Measurements from ENCODE around the gene PHLDA1. TPM values are rescaled to one million over a fixed set of nuclear protein-coding genes. Genes with fewer than 3 reads are reported as not detected.

The PHLDA1 gene
- total and polyA plus RNA-seq, 10 of the 15 experiments (the other 5 are each of a cell fraction or from before 2014, with no cell fraction given), result 0.66 to 14.2 (median 1.3) TPM

DNA sequence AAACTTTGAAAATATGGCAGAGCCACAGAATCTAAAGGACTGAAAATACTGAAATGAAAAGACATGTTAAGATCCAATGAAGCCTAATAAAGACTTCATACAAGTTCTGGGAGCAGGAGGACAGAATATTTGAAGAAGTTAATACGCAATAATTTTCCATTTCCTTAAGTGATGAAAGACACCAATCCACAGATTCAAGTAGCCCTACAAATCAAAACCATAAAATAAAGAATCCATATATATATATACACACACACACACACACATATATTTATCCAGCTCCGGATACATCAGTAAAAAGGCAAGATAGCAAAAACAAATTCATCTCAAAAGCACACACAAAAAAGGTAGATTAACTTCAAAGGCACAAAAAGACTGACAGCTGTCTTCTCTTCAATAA lies 47.2 kb upstream of the PHLDA1 start:
- Histone ChIP-seq H4K20me1 (ENCODE audit: control insufficient read depth, insufficient read depth) (no peaks in the 10 kb centered on the region), H3K4me2 (ENCODE audit: control insufficient read depth, insufficient read depth) (peak overlapping the region; percentile 46), H3K79me2 (ENCODE audit: control insufficient read depth, insufficient read depth, low read length) (peaks cover 98% of the 10 kb centered on the region), H3K27me3 (replicated peaks in 1 of 2; ENCODE audit: control insufficient read depth in 2 of 2, insufficient read depth in 2 of 2, low read length in 1 of 2) (no peaks in the 10 kb centered on the region; a peak in 1 of 4 replicates), H3K4me3 (peak overlapping the region; percentile 43; the same call in 1 of the 2 replicates), H3K27ac (ENCODE audit: control insufficient read depth, insufficient read depth) (no peak overlapping the region), H2AFZ (ENCODE audit: control insufficient read depth, low read depth, low read length) (no peak overlapping the region), H3K9me3 (replicated peaks; ENCODE audit: control insufficient read depth, insufficient read depth, low read length) (no peaks in the 10 kb centered on the region), H3K9ac (ENCODE audit: control insufficient read depth, insufficient read depth, low read length) (no peak overlapping the region), H3K36me3 (ENCODE audit: control insufficient read depth in 2 of 2, insufficient read depth in 2 of 2, low read length in 1 of 2) (0 out of 4 replicates have a peak, but pooled peaks cover 0 to 2% of the 10 kb centered on the region in 2 experiments), H3K4me1 (ENCODE audit: control insufficient read depth, insufficient read depth, low read length) (0 out of 2 replicates have a peak, but pooled peaks cover 7% of the 10 kb centered on the region)
- in situ Hi-C loops (cut with MboI) (loop anchor here (5.0 to 25.0 kb wide), 2 partner anchors 269 to 984 kb away; partner anchors contain the start of genes BBS10 and E2F7), intact Hi-C loops (cut with micrococcal nuclease; ENCODE audit: unreplicated experiment) (no loop called here)
- TF ChIP-seq TAF1 (IDR thresholded peaks at IDR 0.05; ENCODE audit: borderline replicate concordance, low read depth, low read length) (no peak), PKNOX1 (IDR thresholded peaks at IDR 0.05) (0 out of 2 replicates have a peak, but pooled peaks have one; percentile 7), ASH2L (IDR thresholded peaks at IDR 0.05; ENCODE audit: borderline replicate concordance, low read depth) (no peak)
- RAD21 ChIA-PET (ENCODE audit: unreplicated experiment), result interaction anchor here (0.6 to 2.3 kb wide), 7 partner anchors 9 to 595 kb away, joined by 3 to 9 read pairs (median 3); no protein-coding TSS in a partner anchor
- SMC1A ChIA-PET (ENCODE audit: uncharacterized antibody, unreplicated experiment), result interaction anchor here (0.6 to 4.4 kb wide), 13 partner anchors 10 to 718 kb away, joined by 3 to 29 read pairs (median 4); partner anchors contain the start of gene BBS10
- POLR2A ChIA-PET, result interaction anchor here (0.6 to 2.7 kb wide), 2 partner anchors 47 to 144 kb away, joined by 5 to 11 read pairs; partner anchors contain the start of gene PHLDA1
- ATAC-seq, result no peak
- no peak for DNase-seq (ENCODE audit: low read depth, low spot score)
- FAIRE-seq, result no peak
- CTCF ChIA-PET, result interaction anchor here (0.6 to 2.4 kb wide), 12 partner anchors 8 to 641 kb away, joined by 3 to 7 read pairs (median 3); partner anchors contain the start of gene BBS10
- no TSS peak for BruUV-seq (replicated peaks)
- WGBS (ENCODE audit: insufficient coverage, insufficient replicate concordance, low lambda C conversion rate, missing lambda C conversion rate), result 50% methylated on average over 2 of the region's 2 CpGs

- Histone ChIP-seq H3K9ac (ENCODE audit: control insufficient read depth, insufficient read depth, low read length) (no peak overlapping the region), H4K20me1 (ENCODE audit: control insufficient read depth, insufficient read depth) (no peaks in the 10 kb centered on the region; the same call in 1 of the 2 replicates), H3K27ac (ENCODE audit: control insufficient read depth, insufficient read depth) (no peak overlapping the region), H3K4me3 (no peak overlapping the region), H2AFZ (ENCODE audit: control insufficient read depth, low read depth, low read length) (no peak overlapping the region), H3K4me1 (ENCODE audit: control insufficient read depth, insufficient read depth, low read length) (peaks cover 4% of the 10 kb centered on the region; the same call in 1 of the 2 replicates), H3K4me2 (ENCODE audit: control insufficient read depth, insufficient read depth) (no peak overlapping the region), H3K36me3 (ENCODE audit: control insufficient read depth in 2 of 2, insufficient read depth in 2 of 2, low read length in 1 of 2) (peaks cover 0 to 7% of the 10 kb centered on the region in 2 experiments; a peak in 2 of 4 replicates), H3K79me2 (ENCODE audit: control insufficient read depth, insufficient read depth, low read length) (peaks cover 98% of the 10 kb centered on the region), H3K9me3 (replicated peaks; ENCODE audit: control insufficient read depth, insufficient read depth, low read length) (no peaks in the 10 kb centered on the region; the same call in 1 of the 3 replicates), H3K27me3 (replicated peaks in 1 of 2; ENCODE audit: control insufficient read depth in 2 of 2, insufficient read depth in 2 of 2, low read length in 1 of 2) (no peaks in the 10 kb centered on the region; a peak in 1 of 4 replicates)
- intact Hi-C loops (cut with micrococcal nuclease; ENCODE audit: unreplicated experiment), result no loop called here
- 100% methylated on average over 1 of the region's 1 CpG for WGBS (ENCODE audit: insufficient coverage, insufficient replicate concordance, low lambda C conversion rate, missing lambda C conversion rate)
- ChIA-PET POLR2A (no interaction called here), RAD21 (ENCODE audit: unreplicated experiment) (interaction anchor here (0.8 kb wide), 1 partner anchor 381 kb away, joined by 3 read pairs; no protein-coding TSS in a partner anchor), CTCF (interaction anchor here (0.6 to 1.0 kb wide), 2 partner anchors 39 to 266 kb away, joined by 3 to 4 read pairs; no protein-coding TSS in a partner anchor), SMC1A (ENCODE audit: uncharacterized antibody, unreplicated experiment) (interaction anchor here (0.8 to 1.2 kb wide), 4 partner anchors 8 to 511 kb away, joined by 3 to 4 read pairs (median 3); no protein-coding TSS in a partner anchor)
- no peak for TF ChIP-seq RFX5 (IDR thresholded peaks at IDR 0.05; ENCODE audit: low read depth, low read length)
- TF ChIP-seq BACH1 (IDR thresholded peaks at IDR 0.05; ENCODE audit: borderline replicate concordance), result no peak
- DNase-seq (ENCODE audit: low read depth, low spot score), result no peak
- BruUV-seq (replicated peaks), result no TSS peak
- FAIRE-seq, result no peak
- in situ Hi-C loops (cut with MboI), result loop anchor here (5.0 to 25.0 kb wide), 2 partner anchors 272 to 987 kb away; partner anchors contain the start of genes BBS10 and E2F7
- no peak for ATAC-seq
Observed at GRCh38 chr12:76075448-76075847, 43.9 kb upstream of the PHLDA1 start.
